ENCODE measurements around the gene ALK. TPM values are rescaled to one million over a fixed set of nuclear protein-coding genes. Genes with fewer than 3 reads are reported as not detected.

ALK gene
- total RNA-seq, 4 donors from 2014 or later: 0.19 TPM; not detected in 3

DNA sequence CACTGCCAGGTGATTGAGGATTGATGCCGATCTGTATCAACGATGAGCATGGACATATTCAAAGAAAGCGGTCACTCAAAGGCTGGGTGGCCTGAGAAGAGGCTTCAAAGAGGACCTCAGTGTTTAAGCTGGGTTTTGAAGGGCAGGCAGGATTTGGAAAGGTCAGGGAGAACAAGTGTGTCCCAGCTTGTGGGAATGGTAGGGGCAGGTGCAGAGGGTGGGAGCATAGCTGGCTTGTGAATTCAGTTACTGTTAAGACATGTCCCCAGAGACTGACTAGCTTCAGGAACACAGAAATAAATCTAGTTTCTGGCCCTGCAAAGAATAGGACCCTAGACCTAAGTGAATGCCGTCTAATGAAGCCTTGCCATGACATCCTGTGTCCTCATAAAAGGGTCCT lies 442.7 kb downstream of the ALK start:
- H3K4me3 ChIP-seq: no peak overlapping the region
- no peak for DNase-seq
- no peak for TF ChIP-seq CTCF (IDR thresholded peaks at IDR 0.05)
- TF ChIP-seq POLR2A (IDR thresholded peaks at IDR 0.05): no peak
- no peaks in the 10 kb centered on the region for H3K9me3 ChIP-seq
- intact Hi-C loops (cut with DNase I): no loop called here
- H3K27ac ChIP-seq: no peak overlapping the region
- H3K4me1 ChIP-seq: no peaks in the 10 kb centered on the region
- H3K36me3 ChIP-seq: no peaks in the 10 kb centered on the region
- WGBS, 2 donors: 89 to 94% methylated on average over 4 of the region's 4 CpGs
- no peaks in the 10 kb centered on the region for H3K27me3 ChIP-seq

- no peaks in the 10 kb centered on the region for H3K27me3 ChIP-seq
- no peaks in the 10 kb centered on the region for H3K9me3 ChIP-seq
- intact Hi-C loops (cut with DNase I): no loop called here
- no peak overlapping the region for H3K4me3 ChIP-seq
- TF ChIP-seq POLR2A (IDR thresholded peaks at IDR 0.05) (no peak), CTCF (IDR thresholded peaks at IDR 0.05) (no peak)
- DNase-seq: no peak
- no peaks in the 10 kb centered on the region for H3K36me3 ChIP-seq
- H3K4me1 ChIP-seq: no peaks in the 10 kb centered on the region
- no peak overlapping the region for H3K27ac ChIP-seq
Observed at GRCh38 chr2:29477186-29477585, 444.2 kb downstream of the ALK start.

DNA sequence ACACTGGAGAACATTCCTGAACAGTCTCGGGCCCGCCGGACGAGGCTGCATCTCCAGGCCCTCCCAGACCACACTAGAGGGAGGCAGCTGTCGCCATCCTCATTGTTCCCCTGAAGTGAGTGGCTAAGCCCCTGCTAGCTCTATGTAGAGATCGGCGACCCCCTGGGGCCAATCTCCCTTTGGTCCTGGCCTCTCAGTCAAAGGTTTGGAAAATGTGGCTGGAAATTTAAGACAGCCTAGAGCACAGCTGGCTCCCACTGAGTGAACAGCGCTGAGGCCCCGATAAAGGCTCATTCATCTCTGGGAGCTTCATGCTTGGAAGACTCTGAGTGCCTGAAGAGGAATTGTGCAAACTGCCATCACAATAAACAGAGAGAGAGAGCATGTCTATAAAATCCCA lies 445.9 kb downstream of the ALK start:
- Histone ChIP-seq H3K27me3 (no peaks in the 10 kb centered on the region), H3K27ac (no peak overlapping the region), H3K4me3 (no peak overlapping the region), H3K36me3 (no peaks in the 10 kb centered on the region), H3K9me3 (no peaks in the 10 kb centered on the region), H3K4me1 (no peaks in the 10 kb centered on the region)
- TF ChIP-seq POLR2A (IDR thresholded peaks at IDR 0.05) (no peak), CTCF (IDR thresholded peaks at IDR 0.05) (no peak)
- 75 to 90% methylated on average over 4 of the region's 9 CpGs for WGBS, 2 donors
- DNase-seq: no peak
- intact Hi-C loops (cut with DNase I): no loop called here

DNA sequence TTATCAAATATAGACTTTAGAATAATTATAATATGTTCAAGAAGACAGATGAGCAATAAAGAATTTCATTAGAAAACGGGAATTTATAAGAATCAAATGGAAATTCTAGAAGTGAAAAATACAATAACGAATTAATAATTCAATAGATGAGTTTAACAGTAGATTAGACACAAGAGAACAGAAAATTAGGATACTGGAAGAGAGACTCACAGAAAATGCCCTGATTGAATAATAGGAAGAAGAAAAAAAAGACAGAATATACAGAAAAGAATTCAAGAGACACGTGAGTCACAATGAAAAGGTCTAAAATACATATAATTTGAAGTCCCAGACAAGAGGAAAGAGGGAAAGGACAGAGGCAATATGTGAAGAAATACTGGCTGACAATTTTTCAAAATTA lies 451.4 kb downstream of the ALK start:
- H3K9me3 ChIP-seq: peaks cover 0 to 7% (median 0%) of the 10 kb centered on the region in 3 donors
- no peak for DNase-seq
- no peak overlapping the region for H3K27ac ChIP-seq
- TF ChIP-seq CTCF (IDR thresholded peaks at IDR 0.05): no peak
- no peak for TF ChIP-seq POLR2A (IDR thresholded peaks at IDR 0.05)
- WGBS, 2 donors: 35 to 44% methylated on average over 3 of the region's 3 CpGs
- H3K4me3 ChIP-seq: no peak overlapping the region
- H3K27me3 ChIP-seq: no peaks in the 10 kb centered on the region
- no peaks in the 10 kb centered on the region for H3K4me1 ChIP-seq
- no peaks in the 10 kb centered on the region for H3K36me3 ChIP-seq
- intact Hi-C loops (cut with DNase I): no loop called here

DNA sequence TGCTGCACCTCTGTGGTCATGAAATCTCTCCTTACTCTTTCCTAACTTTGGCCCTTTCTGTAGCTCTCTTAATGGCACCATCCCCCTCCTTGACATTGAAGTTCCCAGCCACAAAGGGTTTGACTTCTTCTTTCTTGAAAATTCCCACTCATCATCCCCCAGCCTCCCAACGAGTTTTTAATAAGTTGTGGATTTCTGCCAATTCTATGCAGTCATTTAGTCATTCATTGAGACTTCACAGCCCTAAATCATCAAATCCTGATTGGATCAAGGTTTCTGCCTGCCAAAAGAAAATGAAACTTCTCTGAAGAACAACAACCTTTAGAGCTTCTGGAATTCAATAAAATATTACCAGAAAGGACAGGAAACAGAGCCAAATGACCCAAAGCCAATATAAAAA lies 451.9 kb downstream of the ALK start:
- intact Hi-C loops (cut with DNase I): no loop called here
- Histone ChIP-seq H3K9me3 (peaks cover 0 to 7% (median 0%) of the 10 kb centered on the region in 3 donors), H3K4me3 (no peak overlapping the region), H3K27me3 (no peaks in the 10 kb centered on the region), H3K36me3 (no peaks in the 10 kb centered on the region), H3K27ac (no peak overlapping the region), H3K4me1 (no peaks in the 10 kb centered on the region)
- no peak for DNase-seq
- WGBS, 2 donors: 24 to 27% methylated on average over 1 of the region's 1 CpG
- no peak for TF ChIP-seq POLR2A (IDR thresholded peaks at IDR 0.05)
- no peak for TF ChIP-seq CTCF (IDR thresholded peaks at IDR 0.05)
